COR-L47 (cell line): ENCODE results near the gene PTPRQ.
A peak's percentile ranks its signal among the peaks of the same experiment; 100 is the strongest.
"Not testable (repeated sequence)": the region's sequence is repeated elsewhere in the genome, so short reads cannot be mapped to it uniquely, and the experiment has no call there.

Source experiments
- DNase-seq: peaks from one replicate; lab custom pipeline; 2025; lab: John Stamatoyannopoulos, UW

PTPRQ gene

DNA sequence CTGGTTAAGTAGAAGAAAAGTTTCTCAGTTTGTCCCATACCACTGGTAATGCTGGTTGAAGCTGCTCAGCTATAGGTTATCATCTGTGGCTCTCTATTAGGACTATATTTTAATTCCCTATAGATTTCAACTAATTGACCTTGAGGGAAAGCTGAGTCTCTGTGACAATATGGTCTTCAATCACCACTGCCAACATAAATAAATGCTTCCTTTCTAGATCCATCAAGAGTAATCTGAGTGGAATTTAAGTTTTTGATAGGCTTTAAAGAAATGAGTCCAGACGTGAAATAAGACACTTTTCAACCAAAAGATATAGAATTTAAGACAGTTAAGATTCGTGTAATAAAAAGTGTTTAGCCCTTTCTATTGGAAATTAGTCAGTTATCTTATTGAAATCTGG, 199.9 kb downstream of the PTPRQ start:
- DNase-seq = no peak

DNA sequence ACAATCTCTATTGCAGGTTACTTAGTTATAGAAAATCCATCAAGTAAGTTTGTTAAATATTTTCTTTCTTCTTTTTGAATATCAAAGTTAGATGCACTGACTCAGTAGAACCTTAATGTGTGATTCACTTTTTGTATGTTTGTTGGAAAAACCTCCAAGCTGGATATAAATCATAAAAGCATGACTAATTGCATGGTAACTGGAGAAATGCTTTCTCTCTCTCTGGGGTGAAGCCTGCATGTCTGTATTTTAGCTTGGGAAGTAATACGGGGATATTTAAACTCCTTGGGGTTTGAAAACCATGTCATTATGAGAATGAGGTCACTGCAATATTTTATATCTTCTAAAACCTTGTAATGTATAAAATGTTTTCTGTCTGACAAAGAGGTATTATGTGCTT, 204.8 kb downstream of the PTPRQ start:
- no peak for DNase-seq

DNA sequence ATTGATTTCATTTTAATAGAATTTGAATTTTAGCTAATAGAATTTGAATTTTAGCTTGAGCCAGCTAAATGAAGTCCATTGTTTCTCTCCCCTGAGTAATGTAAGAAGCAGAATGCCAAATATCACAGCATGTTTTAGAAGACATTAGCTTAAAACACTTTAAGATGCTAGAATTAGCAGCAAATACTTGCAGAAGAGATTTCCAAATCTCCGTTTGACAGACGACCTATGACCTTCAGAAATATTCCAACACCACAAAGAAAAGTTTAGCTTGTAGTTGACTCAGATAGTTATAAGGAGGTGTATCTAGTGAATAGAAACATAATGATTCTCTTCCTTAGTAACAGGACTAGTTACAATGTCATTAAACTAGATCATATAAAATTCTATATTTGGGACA, 211.7 kb downstream of the PTPRQ start:
- no peak for DNase-seq

DNA sequence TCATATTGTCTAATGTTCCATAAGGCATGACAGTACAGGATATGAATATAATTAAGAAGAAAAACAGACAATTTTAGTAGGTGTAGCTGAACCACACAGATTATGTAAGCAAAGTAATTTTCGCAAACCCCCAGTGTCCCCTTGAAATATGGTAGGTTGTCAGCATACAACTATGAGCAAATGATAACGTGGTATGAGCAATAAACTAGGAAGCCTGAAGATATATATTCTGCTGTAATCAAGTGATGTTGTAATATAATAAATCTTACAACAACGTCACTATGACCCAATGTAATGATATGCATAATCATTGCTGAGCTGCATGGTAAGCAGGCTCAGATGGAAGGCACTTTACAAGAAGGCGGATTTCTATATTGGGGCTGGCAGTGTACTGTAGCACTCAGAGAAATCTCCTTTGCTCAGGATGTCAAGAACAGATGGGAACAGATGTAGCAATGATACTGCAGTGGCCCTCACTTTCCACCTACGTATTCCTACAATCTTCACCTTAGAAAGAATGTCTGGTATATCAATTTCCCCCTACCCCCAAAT, 215.6 kb downstream of the PTPRQ start:
- no peak for DNase-seq

DNA sequence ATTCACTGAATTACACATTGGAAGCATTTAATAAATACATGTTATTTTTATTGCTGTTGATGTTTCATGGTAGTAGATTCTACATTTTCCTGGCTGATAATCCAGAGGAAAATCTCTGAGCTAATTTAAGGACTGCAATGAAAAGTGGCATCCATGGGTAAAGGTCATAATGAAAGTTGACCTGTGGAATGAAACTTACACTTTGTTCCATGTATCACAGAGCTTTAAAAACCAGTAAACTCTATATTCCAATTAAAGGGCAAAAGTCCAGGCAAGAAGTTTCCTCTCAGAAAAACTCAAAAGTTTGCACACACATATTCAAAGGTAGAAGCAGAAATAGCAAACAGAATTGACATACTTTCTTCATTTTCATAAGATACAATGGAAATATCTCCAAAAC, 218.6 kb downstream of the PTPRQ start:
- no peak for DNase-seq

DNA sequence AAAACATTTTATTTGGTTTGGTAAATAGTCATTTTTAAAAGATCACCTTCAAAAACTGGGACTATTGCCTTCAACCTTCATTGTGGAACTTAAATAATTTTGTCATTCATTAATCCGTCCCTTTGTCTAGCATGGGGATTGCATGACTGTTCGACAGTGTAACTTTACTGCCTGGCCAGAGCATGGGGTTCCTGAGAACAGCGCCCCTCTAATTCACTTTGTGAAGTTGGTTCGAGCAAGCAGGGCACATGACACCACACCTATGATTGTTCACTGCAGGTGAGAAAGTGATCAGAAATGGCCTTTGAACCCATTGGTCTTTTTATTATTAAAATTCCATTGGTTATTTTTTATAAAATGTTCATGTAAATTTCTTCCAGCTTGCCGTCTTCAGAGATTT, 226.2 kb downstream of the PTPRQ start:
- no peak for DNase-seq

DNA sequence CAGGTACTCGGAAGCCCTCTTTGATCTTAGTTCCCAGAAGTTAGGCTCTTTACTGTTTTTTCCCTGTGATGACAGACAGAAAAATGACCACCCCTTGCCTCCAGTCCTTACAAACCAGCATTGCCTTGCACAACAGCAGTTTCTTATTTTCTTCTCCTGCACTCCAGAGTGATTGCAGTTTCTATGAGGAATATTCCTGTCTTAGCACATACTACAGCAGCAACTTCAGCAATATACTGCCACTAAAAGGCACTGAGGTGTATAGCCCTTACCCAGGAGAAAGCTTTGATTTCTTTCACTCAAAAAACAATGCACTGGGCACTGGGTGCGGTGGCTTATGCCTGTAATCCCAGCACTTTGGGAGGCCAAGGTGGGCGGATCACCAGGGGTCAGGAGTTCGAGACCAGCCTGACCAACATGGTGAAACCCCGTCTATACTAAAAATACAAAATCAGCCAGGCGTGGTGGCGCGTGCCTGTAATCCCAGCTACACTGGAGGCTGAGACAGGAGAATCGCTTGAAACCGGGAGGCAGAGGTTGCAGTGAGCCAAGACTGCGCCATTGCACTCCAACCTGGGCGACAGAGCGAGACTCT, 232.1 kb downstream of the PTPRQ start:
- DNase-seq = not testable (repeated sequence)

DNA sequence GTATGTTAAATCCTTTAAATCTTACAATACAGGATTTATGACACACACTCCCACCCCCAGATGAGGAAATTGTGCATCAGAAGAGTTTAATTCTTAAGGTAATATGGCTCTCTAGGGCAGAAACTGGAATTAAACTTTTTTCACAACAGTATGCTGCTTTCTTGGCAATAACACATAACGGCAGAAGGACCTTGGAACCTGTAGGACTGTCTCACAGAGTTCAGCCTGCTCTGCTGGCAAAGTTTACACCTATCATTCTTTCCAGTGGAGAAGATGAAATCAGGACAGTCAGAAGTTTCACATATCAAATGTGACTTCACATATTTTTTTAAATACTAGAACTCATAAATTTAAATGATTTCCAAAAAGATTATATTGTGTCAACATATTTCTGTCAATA, 232.8 kb downstream of the PTPRQ start:
- no peak for DNase-seq

DNA sequence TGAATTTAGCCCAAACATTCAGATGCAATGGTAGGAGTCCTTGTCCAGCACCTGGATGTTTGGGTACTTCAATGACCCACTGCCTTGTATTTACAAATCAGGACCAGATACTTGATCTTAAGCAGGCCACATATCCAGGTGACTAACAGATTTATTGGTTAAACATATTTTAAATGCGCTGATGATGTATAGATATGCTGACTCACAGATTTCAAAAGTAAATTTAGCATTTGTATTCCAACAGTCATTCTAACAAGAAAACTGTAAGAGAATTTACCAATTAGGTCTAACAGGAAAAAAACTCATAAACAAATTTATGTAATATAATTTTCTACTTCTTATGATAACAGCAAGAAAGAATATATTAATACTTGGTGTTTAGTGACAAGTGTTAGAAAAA, 234.0 kb downstream of the PTPRQ start:
- no peak for DNase-seq

DNA sequence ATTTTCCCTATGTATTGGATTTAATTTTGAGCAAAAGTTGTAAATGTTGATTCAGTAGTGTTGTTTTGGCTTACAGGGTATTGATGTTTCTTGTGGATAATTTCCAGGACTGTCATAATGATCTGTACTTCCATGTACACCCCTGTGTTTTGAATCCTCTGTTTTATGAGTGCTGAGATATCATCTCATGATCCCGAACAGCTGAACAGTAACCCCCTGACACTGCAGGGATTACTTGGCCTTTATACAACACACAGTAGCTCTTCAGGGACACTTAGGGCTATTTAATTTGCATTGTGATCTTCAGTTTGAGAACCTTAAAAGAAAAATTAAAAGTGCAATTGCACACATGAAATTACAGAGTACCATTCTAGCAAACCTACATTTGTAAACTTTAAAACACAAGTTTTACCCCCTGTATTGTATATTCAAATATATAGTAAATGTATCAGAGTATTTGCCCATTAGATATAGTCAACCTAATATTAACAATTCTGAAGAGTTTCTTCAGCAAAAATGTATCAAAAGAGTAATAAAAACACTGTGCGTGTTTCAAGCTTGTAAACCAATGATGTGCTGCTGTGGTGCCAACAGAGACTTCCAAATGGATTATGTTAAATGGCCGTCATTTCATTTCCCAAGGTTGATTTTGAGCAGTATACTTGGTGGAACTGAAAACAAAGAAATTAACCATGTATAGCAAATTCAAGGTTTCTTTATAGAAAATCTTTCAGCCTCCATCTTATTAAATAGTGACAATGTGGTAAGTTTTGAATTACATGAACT, 235.5 kb downstream of the PTPRQ start:
- DNase-seq = no peak

DNA sequence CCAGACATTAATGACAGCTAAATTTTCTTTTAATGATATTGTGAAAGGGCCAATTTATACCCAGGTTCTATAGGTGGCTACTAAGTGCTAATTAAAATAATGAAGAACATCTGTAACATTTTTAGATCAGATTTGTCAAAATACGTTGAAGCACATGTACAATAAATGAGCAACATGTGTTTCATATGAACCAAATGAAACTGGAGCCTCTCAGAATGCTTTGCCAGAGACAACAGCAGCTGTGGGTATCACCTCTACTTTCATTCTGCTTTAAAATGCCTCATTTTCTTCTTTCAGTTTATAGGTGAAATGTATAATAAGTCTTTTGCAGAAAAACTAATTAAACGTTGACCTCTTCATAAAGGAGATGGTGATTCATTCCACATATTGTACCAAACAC, 237.3 kb downstream of the PTPRQ start:
- DNase-seq = no peak

DNA sequence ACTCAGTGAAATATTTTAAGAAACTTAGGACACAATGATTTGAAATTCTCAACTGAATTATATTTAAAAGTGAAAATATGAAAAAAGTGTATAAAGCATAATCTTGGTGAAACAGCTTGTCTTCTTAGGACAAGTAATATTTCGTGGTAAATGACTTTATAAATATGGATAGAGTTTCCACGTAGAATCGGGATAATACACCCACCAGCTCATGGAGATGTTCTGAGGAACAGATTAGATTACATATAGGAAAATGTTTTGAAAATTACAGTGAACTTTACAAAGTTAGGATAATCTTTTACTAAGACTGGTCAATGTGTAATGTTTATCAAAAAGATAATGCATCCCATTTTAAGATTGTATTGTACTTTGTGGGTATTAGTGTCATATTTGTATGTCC, 237.8 kb downstream of the PTPRQ start:
- no peak for DNase-seq

DNA sequence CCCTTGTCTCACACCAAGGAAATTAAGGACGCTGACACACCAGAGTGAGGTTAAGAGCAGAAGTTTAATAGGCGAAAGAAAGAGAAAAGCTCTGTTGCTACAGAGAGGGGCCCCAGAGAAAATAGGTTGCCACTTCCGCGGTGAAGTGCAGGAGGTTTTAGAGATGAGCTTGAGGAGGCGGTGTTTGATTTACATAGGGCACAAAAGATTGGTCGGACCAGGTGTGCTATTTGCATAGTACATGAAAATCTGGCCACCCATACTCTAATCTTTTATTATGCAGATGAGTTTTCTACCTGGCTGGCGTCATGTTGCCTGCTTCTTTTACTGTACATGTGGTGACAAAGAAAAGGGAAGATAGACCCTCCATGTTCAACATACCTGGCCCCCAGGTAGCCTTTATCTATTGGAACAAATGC, 240.1 kb downstream of the PTPRQ start:
- no peak for DNase-seq

DNA sequence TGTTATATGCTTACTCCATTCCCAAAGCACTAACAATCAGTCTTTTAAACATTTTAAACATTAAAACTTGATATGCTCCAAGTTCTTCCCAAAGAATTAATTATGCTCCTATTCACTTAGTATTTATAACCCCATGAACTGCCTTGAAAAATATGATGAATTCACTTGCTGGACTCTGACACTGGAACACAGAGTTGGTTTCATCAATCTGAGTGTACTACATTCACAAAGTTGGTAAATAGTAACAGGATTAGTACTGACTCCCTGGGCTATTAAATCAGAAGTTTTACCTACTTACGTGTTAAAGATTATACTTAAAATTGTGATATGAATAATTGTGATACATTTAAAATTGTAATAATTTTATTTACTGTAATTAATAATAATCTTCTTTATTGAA, 246.1 kb downstream of the PTPRQ start:
- DNase-seq = no peak

DNA sequence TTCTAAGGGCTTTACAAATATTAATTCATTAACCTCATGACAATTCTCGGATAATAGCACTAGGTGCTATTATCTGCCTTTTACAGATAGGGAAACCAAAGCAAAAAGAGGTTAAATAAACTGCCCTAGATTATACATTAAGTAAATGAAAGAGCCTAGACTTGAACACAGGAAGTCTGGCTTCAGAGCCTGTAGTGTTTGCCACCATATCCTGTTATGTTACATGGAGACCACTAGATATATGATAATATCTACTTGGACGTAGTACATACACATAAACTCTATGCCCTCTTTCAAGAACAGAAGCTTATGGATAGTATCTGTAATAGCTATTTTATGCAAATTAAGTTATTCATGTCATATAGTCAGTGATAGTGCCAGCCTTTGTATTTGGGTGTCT, 246.5 kb downstream of the PTPRQ start:
- no peak for DNase-seq

DNA sequence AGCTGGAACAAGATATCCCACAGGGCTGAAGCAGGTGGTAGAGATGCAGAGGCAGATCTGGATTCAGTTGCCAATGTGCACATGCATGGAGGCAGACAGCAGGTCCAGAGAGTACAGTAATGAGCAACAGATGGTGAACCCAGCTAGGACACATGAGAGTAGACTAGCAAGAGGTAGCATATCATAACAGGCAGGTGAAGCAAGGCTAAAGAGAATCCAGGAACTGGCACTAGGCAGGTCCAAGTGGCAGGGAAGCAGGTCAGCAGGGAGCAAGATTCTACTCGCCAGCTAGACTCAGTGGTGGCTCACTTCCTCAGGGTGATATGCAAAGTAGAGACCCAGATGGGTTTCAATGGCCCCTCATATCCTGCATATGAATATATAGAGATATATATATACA, 248.1 kb downstream of the PTPRQ start:
- DNase-seq = no peak

DNA sequence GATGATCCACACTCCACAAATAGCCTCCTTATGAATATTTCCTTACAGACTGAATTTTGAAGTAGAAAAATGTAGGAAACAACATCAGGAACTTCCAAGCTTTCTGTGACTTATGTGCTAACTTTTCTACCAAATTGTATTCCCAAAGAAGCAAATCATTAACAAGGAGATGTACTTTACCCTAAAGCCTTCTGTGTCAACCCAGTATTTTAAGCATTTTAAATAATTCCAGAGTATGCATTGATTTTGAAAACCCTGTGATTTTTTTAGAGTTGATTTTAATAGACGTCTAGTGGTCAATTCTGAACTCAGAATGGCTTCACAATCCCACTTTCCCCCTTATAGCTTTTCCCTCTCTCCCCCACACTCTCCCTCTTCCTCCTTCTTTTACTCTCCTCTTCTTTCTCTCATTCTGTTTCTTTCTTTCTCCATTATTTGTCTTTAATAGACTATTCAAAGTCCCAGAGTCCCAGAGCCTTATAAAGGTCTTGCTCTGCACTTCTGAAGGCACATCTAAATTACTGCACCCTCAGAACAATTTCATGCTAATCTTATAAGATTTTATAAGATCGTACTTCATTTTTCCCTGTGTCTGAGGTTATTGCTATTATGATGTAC, 253.3 kb downstream of the PTPRQ start:
- no peak for DNase-seq

DNA sequence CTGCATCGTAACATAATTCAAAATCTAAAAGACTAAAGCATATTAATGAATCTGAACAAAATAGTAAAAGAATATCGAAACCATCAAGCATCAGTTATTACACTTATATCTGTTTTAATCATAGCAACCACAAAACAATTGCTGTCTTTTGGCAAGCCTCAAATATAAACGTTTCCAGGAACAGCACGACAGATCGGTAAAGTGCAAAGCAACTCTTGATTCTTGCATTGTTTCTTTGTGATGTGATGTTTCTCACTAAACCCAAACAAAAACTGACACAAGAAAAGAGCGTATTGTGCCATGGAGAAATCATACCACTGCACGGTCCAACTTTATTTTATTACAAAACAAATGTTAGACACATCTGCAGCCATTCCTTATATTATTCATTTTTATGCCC, 254.2 kb downstream of the PTPRQ start:
- DNase-seq = no peak

DNA sequence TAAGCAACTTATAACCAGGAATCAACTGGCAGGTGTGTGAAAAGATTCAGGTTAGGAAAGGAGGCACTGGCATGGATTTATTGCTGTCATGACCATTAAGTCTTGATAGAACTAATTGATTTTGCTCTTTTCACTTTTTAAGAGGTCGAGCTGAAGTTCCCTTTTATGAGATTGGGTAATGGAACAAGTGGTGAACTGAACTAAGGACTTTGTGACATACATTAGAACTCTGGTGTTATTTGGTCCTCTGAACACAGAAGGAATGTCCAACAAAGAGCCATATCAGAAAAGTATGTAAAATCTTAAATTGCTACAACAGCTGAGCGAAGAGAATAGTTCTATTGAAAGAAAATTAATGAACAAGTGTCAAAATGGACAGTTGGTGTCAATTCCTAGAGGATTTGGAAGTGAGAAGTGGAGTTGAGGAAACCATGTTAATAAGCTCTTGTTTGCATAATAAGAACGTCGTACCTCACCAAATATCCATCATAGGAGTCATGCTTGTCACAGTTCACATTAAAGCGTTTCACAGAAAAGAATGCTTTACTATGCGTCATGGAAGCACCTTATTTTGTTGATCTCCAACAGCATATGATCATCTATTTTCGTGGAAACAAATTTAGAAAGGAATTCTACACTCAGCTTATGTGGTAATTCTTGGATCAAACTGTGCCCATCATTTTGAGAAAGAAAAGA, 255.0 kb downstream of the PTPRQ start:
- DNase-seq = no peak

DNA sequence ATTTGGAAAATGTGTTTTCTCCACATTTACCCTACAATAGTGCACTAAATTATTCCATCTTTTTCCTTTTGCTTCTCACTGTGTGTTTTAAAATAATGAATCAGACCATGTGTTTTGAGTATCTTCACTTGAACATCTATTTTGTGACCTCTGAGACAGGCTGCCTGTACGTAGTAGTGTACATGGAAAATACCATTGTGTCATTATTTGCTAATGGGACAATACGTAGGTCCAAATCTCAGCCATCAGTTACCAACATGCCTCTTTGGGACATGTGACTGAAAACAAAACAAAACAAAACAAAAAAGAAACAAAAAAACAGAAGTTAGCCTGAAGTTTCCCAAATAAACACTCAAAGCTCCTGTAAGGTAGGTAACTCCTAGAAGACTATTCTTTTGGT, 256.3 kb downstream of the PTPRQ start:
- DNase-seq = no peak

DNA sequence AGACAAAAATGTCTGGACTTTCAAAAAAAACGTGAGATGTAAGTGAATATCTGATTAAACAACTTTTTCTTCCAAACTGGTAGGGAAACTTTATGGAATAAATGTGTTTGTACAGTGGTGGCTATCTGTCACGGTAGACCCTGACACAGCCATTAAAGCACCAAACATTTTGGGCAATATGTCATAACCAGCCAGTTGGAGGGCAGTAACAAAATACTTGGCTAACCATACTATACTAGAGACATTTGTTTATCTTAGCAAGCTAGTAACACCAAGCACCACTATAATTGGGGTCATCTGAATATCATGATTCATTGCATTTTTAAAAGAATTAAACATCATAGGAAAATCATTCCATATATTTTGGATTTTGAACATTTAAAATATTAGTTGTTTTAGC, 257.4 kb downstream of the PTPRQ start:
- DNase-seq = no peak

DNA sequence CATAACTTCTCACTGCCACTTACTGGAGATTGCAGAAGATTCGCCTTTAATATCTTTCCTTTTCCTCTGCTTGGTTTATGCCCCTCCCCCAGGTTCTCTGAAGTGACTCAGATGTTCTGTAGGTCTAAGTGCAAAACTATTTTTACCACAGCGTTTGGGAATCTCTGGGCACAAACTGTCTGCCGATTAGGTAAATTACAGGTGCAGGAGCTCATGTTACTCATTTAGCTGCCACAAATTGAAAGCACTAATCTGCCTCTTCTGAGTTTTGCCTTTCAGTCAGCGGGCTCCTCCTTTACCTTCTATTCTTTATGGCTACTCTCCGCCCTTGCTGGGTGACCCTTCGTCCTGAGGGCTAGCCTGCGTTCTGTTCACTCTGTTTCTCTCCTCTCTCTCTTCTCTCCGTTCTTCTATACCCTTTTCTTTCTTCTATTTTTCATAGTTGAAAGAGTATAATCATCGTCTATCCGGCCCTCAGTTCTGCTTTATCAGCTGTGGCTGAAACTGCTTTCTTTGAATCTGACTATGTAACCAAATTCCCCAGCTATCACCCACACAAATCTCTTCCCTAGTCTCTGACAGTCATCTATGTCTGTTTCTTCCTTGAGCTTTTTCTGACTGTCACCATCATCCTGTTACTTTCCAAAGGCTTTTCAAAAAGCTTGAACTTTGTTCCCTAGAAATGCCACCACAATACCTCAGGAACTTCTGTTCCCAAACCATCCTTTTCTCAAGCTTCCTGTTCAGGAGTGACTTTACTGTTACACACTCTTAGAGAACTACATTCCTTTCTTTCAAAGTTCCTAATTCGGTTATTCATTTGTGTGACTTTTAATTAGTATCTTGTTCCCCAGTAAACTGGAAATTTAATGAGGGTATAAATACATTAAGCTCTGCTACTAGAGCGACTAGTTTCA, 259.1 kb downstream of the PTPRQ start:
- DNase-seq = peak; percentile 47
